DMS 273 treated with DMSO at 0.1 percent for 48 hours (cell line): ENCODE data around the gene ADAM11.
"Not testable (repeated sequence)": the region's sequence is repeated elsewhere in the genome, so short reads cannot be mapped to it uniquely, and the experiment has no call there.

Experiments used
- DNase-seq: peaks from one replicate; lab custom pipeline; 2025; lab: John Stamatoyannopoulos, UW

ADAM11 gene

GRCh38 chr17:44758414-44759085 is at the start of gene ADAM11:
ADAM11 (plus strand) TSS chr17:44758988; CDS start chr17:44759200, 212 bp downstream.
- DNase-seq, result no peak

- no peak for DNase-seq
Measured at GRCh38 chr17:44719444-44719843, 39.3 kb upstream of the ADAM11 start.

- DNase-seq, result no peak
Measured at GRCh38 chr17:44722254-44722653, 36.5 kb upstream of the ADAM11 start.

- DNase-seq, result not testable (repeated sequence)
Measured at GRCh38 chr17:44726121-44726520, 32.7 kb upstream of the ADAM11 start.

- DNase-seq, result peak; percentile 42
Measured at GRCh38 chr17:44733753-44734152, 25.0 kb upstream of the ADAM11 start.

GRCh38 chr17:44734272-44734671 is 24.5 kb upstream of the ADAM11 start:
- no peak for DNase-seq

GRCh38 chr17:44736551-44737240 is 22.1 kb upstream of the ADAM11 start:
- DNase-seq, result no peak

GRCh38 chr17:44738214-44738906 is 20.4 kb upstream of the ADAM11 start:
- no peak for DNase-seq

- DNase-seq, result no peak
Measured at GRCh38 chr17:44741316-44741715, 17.5 kb upstream of the ADAM11 start.

GRCh38 chr17:44745301-44745700 is 13.5 kb upstream of the ADAM11 start:
- DNase-seq, result no peak

GRCh38 chr17:44745738-44746137 is 13.1 kb upstream of the ADAM11 start:
- not testable (repeated sequence) for DNase-seq

GRCh38 chr17:44747566-44747965 is 11.2 kb upstream of the ADAM11 start:
- no peak for DNase-seq

GRCh38 chr17:44749076-44749979 is 9.5 kb upstream of the ADAM11 start:
- no peak for DNase-seq

- DNase-seq, result no peak
Measured at GRCh38 chr17:44749980-44750318, 8.8 kb upstream of the ADAM11 start.

GRCh38 chr17:44751331-44751730 is 7.5 kb upstream of the ADAM11 start:
- no peak for DNase-seq

- no peak for DNase-seq
Measured at GRCh38 chr17:44751806-44752205, 7.0 kb upstream of the ADAM11 start.

- DNase-seq, result no peak
Measured at GRCh38 chr17:44752953-44753861, 5.6 kb upstream of the ADAM11 start.

- DNase-seq, result no peak
Measured at GRCh38 chr17:44754276-44754675, 4.5 kb upstream of the ADAM11 start.

- not testable (repeated sequence) for DNase-seq
Measured at GRCh38 chr17:44755180-44755579, 3.6 kb upstream of the ADAM11 start.

- DNase-seq, result no peak
Measured at GRCh38 chr17:44757045-44757917, 1.5 kb upstream of the ADAM11 start.
